ENCODE data around the gene SAMHD1.

The SAMHD1 gene

GRCh38 chr20:36893801-36894200, 57.7 kb downstream of the SAMHD1 start:
- no peaks in the 10 kb centered on the region for H3K36me3 ChIP-seq (ENCODE audit: control insufficient read depth, insufficient read depth, low read length)
- H3K27me3 ChIP-seq (ENCODE audit: control insufficient read depth, insufficient read depth, low read length) = no peaks in the 10 kb centered on the region
- H3K4me3 ChIP-seq (ENCODE audit: low read length) = no peak overlapping the region
- no peaks in the 10 kb centered on the region for H3K4me1 ChIP-seq (ENCODE audit: control insufficient read depth, insufficient read depth, low read length)
- no peak overlapping the region for H3K9ac ChIP-seq (ENCODE audit: low read length)
- H3K9me3 ChIP-seq (ENCODE audit: control insufficient read depth, low read length) = no peaks in the 10 kb centered on the region

DNA sequence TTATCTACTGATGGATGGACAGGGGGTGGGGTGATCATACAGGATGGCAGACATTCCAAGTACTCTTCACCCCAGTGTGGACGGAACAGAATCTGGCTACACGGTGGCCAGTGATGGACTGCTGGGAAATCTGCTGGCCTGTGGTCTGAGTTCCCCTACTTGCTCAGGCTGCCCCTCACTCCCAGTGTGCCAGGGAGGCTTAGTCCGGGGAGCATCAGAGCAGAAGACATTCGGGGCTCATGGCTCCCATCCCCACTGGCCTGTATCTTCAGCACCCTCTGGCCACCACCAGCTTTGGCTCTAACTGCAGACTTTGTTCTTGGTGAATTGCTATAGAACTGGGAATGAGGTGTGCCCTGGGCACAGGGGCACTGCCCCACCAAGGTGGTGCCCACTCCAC, 60.3 kb downstream of the SAMHD1 start:
- no peaks in the 10 kb centered on the region for H3K27me3 ChIP-seq (ENCODE audit: control insufficient read depth, insufficient read depth, low read length)
- H3K4me3 ChIP-seq (ENCODE audit: low read length) = no peak overlapping the region
- no peaks in the 10 kb centered on the region for H3K36me3 ChIP-seq (ENCODE audit: control insufficient read depth, insufficient read depth, low read length)
- H3K9me3 ChIP-seq (ENCODE audit: control insufficient read depth, low read length) = no peaks in the 10 kb centered on the region
- H3K4me1 ChIP-seq (ENCODE audit: control insufficient read depth, insufficient read depth, low read length) = peaks cover 7% of the 10 kb centered on the region
- no peak overlapping the region for H3K9ac ChIP-seq (ENCODE audit: low read length)

- H3K9me3 ChIP-seq (ENCODE audit: control insufficient read depth, low read length) = no peaks in the 10 kb centered on the region
- peaks cover 7% of the 10 kb centered on the region for H3K4me1 ChIP-seq (ENCODE audit: control insufficient read depth, insufficient read depth, low read length)
- H3K27me3 ChIP-seq (ENCODE audit: control insufficient read depth, insufficient read depth, low read length) = no peaks in the 10 kb centered on the region
- H3K4me3 ChIP-seq (ENCODE audit: low read length) = no peak overlapping the region
- H3K36me3 ChIP-seq (ENCODE audit: control insufficient read depth, insufficient read depth, low read length) = no peaks in the 10 kb centered on the region
- no peak overlapping the region for H3K9ac ChIP-seq (ENCODE audit: low read length)
Measured at GRCh38 chr20:36890586-36890985, 60.9 kb downstream of the SAMHD1 start.

- Histone ChIP-seq H3K9me3 (ENCODE audit: control insufficient read depth, low read length) (no peaks in the 10 kb centered on the region), H3K27me3 (ENCODE audit: control insufficient read depth, insufficient read depth, low read length) (no peaks in the 10 kb centered on the region), H3K4me1 (ENCODE audit: control insufficient read depth, insufficient read depth, low read length) (peaks cover 7% of the 10 kb centered on the region), H3K36me3 (ENCODE audit: control insufficient read depth, insufficient read depth, low read length) (no peaks in the 10 kb centered on the region), H3K4me3 (ENCODE audit: low read length) (no peak overlapping the region), H3K9ac (ENCODE audit: low read length) (no peak overlapping the region)
Measured at GRCh38 chr20:36888880-36889516, 62.5 kb downstream of the SAMHD1 start.

DNA sequence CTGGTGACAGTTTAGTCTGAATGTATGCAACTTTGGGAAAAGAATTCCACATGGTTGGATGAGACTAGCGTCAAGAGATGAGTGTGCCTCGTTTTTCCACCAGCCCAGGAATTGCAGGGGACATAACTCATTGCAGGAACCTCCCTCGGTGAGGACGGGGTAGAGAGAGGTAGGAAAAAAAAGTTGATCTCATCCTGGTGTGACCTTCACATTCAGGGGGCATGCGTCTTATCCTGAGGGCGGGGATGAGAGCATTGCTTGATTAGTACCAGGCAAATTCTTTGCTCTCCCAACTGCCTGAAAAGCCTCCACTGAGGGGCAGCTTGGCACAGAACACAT, 63.8 kb downstream of the SAMHD1 start:
- no peaks in the 10 kb centered on the region for H3K27me3 ChIP-seq (ENCODE audit: control insufficient read depth, insufficient read depth, low read length)
- no peaks in the 10 kb centered on the region for H3K36me3 ChIP-seq (ENCODE audit: control insufficient read depth, insufficient read depth, low read length)
- H3K9ac ChIP-seq (ENCODE audit: low read length) = peak overlapping the region; percentile 23
- H3K4me1 ChIP-seq (ENCODE audit: control insufficient read depth, insufficient read depth, low read length) = peaks cover 7% of the 10 kb centered on the region
- H3K9me3 ChIP-seq (ENCODE audit: control insufficient read depth, low read length) = no peaks in the 10 kb centered on the region
- no peak overlapping the region for H3K4me3 ChIP-seq (ENCODE audit: low read length)

- Histone ChIP-seq H3K9ac (ENCODE audit: low read length) (peak overlapping the region; percentile 23), H3K27me3 (ENCODE audit: control insufficient read depth, insufficient read depth, low read length) (no peaks in the 10 kb centered on the region), H3K36me3 (ENCODE audit: control insufficient read depth, insufficient read depth, low read length) (no peaks in the 10 kb centered on the region), H3K4me3 (ENCODE audit: low read length) (no peak overlapping the region), H3K4me1 (ENCODE audit: control insufficient read depth, insufficient read depth, low read length) (peaks cover 7% of the 10 kb centered on the region), H3K9me3 (ENCODE audit: control insufficient read depth, low read length) (no peaks in the 10 kb centered on the region)
Measured at GRCh38 chr20:36886859-36887751, 64.4 kb downstream of the SAMHD1 start.

GRCh38 chr20:36885356-36885755, 66.2 kb downstream of the SAMHD1 start:
- Histone ChIP-seq H3K27me3 (ENCODE audit: control insufficient read depth, insufficient read depth, low read length) (no peaks in the 10 kb centered on the region), H3K4me3 (ENCODE audit: low read length) (no peak overlapping the region), H3K9me3 (ENCODE audit: control insufficient read depth, low read length) (no peaks in the 10 kb centered on the region), H3K4me1 (ENCODE audit: control insufficient read depth, insufficient read depth, low read length) (peaks cover 7% of the 10 kb centered on the region), H3K36me3 (ENCODE audit: control insufficient read depth, insufficient read depth, low read length) (no peaks in the 10 kb centered on the region), H3K9ac (ENCODE audit: low read length) (no peak overlapping the region)

DNA sequence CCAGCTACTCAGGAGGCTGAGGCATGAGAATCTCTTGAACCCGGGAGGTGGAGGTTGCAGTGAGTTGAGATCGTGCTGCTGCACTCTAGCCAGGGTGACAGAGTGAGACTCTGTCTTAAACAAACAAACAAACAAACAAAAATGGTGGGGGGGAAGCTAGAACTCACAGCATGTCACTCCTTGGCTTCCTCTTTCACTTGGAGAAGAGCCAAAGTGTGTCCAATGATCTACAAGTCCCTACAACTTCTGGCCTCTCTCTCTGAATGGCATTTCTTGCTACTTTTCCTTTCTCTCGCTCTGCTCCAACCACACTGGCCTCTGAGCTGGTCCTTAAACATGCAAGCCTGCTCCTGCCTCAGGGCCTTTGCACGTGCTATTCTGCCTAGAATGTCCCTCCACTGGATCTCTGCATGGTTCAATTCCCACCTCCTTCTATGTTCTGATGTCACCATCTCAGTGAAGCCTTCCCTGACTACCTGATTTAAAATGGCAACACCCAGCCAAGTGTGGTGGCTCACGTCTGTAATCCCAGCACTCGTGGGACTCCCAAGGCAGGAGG, 67.5 kb downstream of the SAMHD1 start:
- Histone ChIP-seq H3K36me3 (ENCODE audit: control insufficient read depth, insufficient read depth, low read length) (no peaks in the 10 kb centered on the region), H3K9ac (ENCODE audit: low read length) (no peak overlapping the region), H3K4me3 (ENCODE audit: low read length) (no peak overlapping the region), H3K9me3 (ENCODE audit: control insufficient read depth, low read length) (no peaks in the 10 kb centered on the region), H3K4me1 (ENCODE audit: control insufficient read depth, insufficient read depth, low read length) (peaks cover 7% of the 10 kb centered on the region), H3K27me3 (ENCODE audit: control insufficient read depth, insufficient read depth, low read length) (no peaks in the 10 kb centered on the region)

GRCh38 chr20:36881888-36882287, 69.6 kb downstream of the SAMHD1 start:
- Histone ChIP-seq H3K4me1 (ENCODE audit: control insufficient read depth, insufficient read depth, low read length) (no peaks in the 10 kb centered on the region), H3K27me3 (ENCODE audit: control insufficient read depth, insufficient read depth, low read length) (no peaks in the 10 kb centered on the region), H3K4me3 (ENCODE audit: low read length) (no peak overlapping the region), H3K36me3 (ENCODE audit: control insufficient read depth, insufficient read depth, low read length) (no peaks in the 10 kb centered on the region), H3K9ac (ENCODE audit: low read length) (no peak overlapping the region), H3K9me3 (ENCODE audit: control insufficient read depth, low read length) (no peaks in the 10 kb centered on the region)

DNA sequence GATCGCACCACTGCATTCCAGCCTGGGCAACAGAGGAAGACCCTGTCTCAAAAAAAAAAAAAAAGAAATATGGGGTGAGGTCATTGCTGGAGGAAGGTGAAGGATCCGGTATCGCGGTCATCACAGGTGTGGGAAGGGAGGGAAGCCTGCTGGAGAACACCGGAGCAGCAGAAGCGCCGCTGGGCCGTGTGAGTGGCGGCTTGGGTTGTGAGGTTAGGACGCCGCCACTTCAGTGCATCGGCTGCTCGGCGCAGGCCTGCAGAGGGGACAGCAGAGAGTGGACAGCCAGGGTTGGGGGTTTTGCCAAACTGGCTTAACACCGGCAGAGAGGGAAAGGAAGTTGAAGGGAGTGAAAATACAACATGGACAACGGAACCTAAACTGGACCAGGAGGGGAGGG, 70.2 kb downstream of the SAMHD1 start:
- H3K36me3 ChIP-seq (ENCODE audit: control insufficient read depth, insufficient read depth, low read length) = no peaks in the 10 kb centered on the region
- peaks cover 1% of the 10 kb centered on the region for H3K4me1 ChIP-seq (ENCODE audit: control insufficient read depth, insufficient read depth, low read length)
- H3K9ac ChIP-seq (ENCODE audit: low read length) = no peak overlapping the region
- H3K4me3 ChIP-seq (ENCODE audit: low read length) = no peak overlapping the region
- H3K9me3 ChIP-seq (ENCODE audit: control insufficient read depth, low read length) = no peaks in the 10 kb centered on the region
- H3K27me3 ChIP-seq (ENCODE audit: control insufficient read depth, insufficient read depth, low read length) = no peaks in the 10 kb centered on the region

GRCh38 chr20:36880741-36881250, 70.7 kb downstream of the SAMHD1 start:
- peaks cover 6% of the 10 kb centered on the region for H3K4me1 ChIP-seq (ENCODE audit: control insufficient read depth, insufficient read depth, low read length)
- H3K27me3 ChIP-seq (ENCODE audit: control insufficient read depth, insufficient read depth, low read length) = no peaks in the 10 kb centered on the region
- no peaks in the 10 kb centered on the region for H3K9me3 ChIP-seq (ENCODE audit: control insufficient read depth, low read length)
- H3K36me3 ChIP-seq (ENCODE audit: control insufficient read depth, insufficient read depth, low read length) = no peaks in the 10 kb centered on the region
- H3K4me3 ChIP-seq (ENCODE audit: low read length) = no peak overlapping the region
- H3K9ac ChIP-seq (ENCODE audit: low read length) = no peak overlapping the region

DNA sequence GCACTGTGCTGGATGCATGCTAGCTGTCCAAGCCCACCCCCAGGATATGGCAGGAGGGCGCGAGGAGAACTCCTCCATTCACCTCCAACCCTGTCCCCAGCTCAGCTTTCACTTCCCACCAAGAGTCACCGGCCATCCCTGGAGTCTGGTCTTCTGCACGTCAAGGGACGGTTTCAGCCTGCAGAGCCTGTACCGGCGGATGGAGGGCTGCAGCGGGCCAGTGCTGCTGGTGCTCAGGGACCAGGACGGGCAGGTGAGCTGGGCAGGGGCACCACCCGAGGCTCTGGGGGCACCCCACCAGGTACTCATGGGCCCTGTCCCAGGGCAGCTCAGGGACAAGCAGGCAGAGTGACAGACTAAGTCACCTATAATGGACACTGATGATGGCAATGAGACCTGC, 72.6 kb downstream of the SAMHD1 start:
- H3K9ac ChIP-seq (ENCODE audit: low read length) = no peak overlapping the region
- peaks cover 11% of the 10 kb centered on the region for H3K4me1 ChIP-seq (ENCODE audit: control insufficient read depth, insufficient read depth, low read length)
- H3K36me3 ChIP-seq (ENCODE audit: control insufficient read depth, insufficient read depth, low read length) = no peaks in the 10 kb centered on the region
- H3K9me3 ChIP-seq (ENCODE audit: control insufficient read depth, low read length) = no peaks in the 10 kb centered on the region
- H3K27me3 ChIP-seq (ENCODE audit: control insufficient read depth, insufficient read depth, low read length) = no peaks in the 10 kb centered on the region
- no peak overlapping the region for H3K4me3 ChIP-seq (ENCODE audit: low read length)

Data from mucosa of stomach (tissue), 1 donor.